Stimulated activated memory B cell treated with anti-CD40 and anti-IgM and Interleukin-4, amounts not matched to agents 10 μg/mL and 1 μg/mL and 100 μg/mL, for 72 hours (primary cell): ENCODE measurements around the gene DCDC2C.

Source experiments
- ATAC-seq: fragments of 150-1000 bp; cut with Tn5 transposase; 2 replicates; pipeline ENCODE4 v1.10.0; 2021
- H3K27ac Mint-ChIP-seq: one replicate; pipeline ENCODE4 v1.8.0; 2022; ENCODE audit warnings: mild to moderate bottlenecking, mixed read lengths
- H3K27me3 Mint-ChIP-seq: one replicate; pipeline ENCODE4 v1.8.0; 2022; ENCODE audit warnings: mixed read lengths
- H3K36me3 Mint-ChIP-seq: one replicate; pipeline ENCODE4 v1.8.0; 2022; ENCODE audit warnings: mixed read lengths
- H3K4me1 Mint-ChIP-seq: one replicate; pipeline ENCODE4 v1.8.0; 2022; ENCODE audit warnings: mixed read lengths
- H3K4me3 Mint-ChIP-seq: one replicate; pipeline ENCODE4 v1.8.0; 2022; ENCODE audit warnings: mild to moderate bottlenecking, moderate library complexity, mixed read lengths
- H3K9me3 Mint-ChIP-seq: one replicate; pipeline ENCODE4 v1.8.0; 2022; ENCODE audit warnings: mixed read lengths

The DCDC2C gene

DNA sequence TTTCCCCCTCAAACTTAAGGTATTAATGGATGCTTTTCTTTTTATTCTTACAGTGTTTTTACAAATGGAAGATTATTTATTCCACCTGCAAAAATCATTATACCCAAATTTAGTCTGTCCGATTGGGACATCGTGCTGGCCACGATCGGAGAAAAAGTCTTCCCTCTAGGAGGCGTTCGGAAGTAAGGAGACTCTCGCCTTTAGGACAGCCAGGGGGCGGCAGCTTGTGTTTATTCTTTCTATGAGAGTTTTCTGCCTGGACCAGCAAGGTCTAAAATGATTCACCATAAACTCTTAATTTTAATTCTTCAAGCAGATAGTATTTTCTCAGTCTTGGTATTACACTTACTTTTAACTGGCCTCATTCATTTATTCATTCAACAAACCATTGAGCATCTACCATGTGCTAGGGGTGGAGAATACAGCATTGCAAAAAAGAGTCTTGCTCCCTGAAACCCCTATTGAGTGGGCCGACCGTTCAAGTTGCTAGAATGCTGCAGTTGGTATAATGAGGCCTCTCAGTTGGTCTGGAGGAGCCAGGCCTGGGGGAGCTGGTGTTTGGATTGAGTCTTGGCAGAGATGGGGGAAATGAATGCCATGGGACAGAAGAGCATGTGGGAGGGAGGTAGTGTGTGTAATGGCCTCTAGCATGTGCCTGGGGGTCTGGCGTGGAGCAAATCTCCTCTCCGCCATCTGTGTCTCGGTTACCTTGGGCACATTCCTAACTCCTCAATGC, 38.7 kb downstream of the DCDC2C start:
- Mint-ChIP-seq H3K4me3 (no peak overlapping the region), H3K36me3 (no peaks in the 10 kb centered on the region), H3K4me1 (no peaks in the 10 kb centered on the region), H3K27me3 (no peaks in the 10 kb centered on the region), H3K9me3 (no peaks in the 10 kb centered on the region), H3K27ac (no peak overlapping the region)
- ATAC-seq, result no peak

GRCh38 chr2:3742743-3743508, 39.6 kb downstream of the DCDC2C start:
- Mint-ChIP-seq H3K9me3 (no peaks in the 10 kb centered on the region), H3K4me3 (no peak overlapping the region), H3K27ac (no peak overlapping the region), H3K27me3 (peaks cover 7% of the 10 kb centered on the region), H3K4me1 (no peaks in the 10 kb centered on the region), H3K36me3 (no peaks in the 10 kb centered on the region)
- no peak for ATAC-seq

- H3K27ac Mint-ChIP-seq, result no peak overlapping the region
Observed at GRCh38 chr2:3743951-3744555, 40.7 kb downstream of the DCDC2C start.

GRCh38 chr2:3745920-3746319, 42.5 kb downstream of the DCDC2C start:
- H3K4me3 Mint-ChIP-seq, result no peak overlapping the region
- H3K27ac Mint-ChIP-seq, result no peak overlapping the region
- no peaks in the 10 kb centered on the region for H3K4me1 Mint-ChIP-seq
- H3K9me3 Mint-ChIP-seq, result no peaks in the 10 kb centered on the region
- no peaks in the 10 kb centered on the region for H3K36me3 Mint-ChIP-seq
- ATAC-seq, result no peak
- peaks cover 25% of the 10 kb centered on the region for H3K27me3 Mint-ChIP-seq

More at GRCh38 chr2:3743951-3744555, 40.7 kb downstream of the DCDC2C start:
- no peak for ATAC-seq
- Mint-ChIP-seq H3K9me3 (no peaks in the 10 kb centered on the region), H3K27me3 (peaks cover 12% of the 10 kb centered on the region), H3K4me1 (no peaks in the 10 kb centered on the region), H3K4me3 (no peak overlapping the region), H3K36me3 (no peaks in the 10 kb centered on the region)

GRCh38 chr2:3747032-3747654, 43.8 kb downstream of the DCDC2C start:
- Mint-ChIP-seq H3K4me3 (no peak overlapping the region), H3K36me3 (no peaks in the 10 kb centered on the region)
- ATAC-seq, result peak; percentile 19

DNA sequence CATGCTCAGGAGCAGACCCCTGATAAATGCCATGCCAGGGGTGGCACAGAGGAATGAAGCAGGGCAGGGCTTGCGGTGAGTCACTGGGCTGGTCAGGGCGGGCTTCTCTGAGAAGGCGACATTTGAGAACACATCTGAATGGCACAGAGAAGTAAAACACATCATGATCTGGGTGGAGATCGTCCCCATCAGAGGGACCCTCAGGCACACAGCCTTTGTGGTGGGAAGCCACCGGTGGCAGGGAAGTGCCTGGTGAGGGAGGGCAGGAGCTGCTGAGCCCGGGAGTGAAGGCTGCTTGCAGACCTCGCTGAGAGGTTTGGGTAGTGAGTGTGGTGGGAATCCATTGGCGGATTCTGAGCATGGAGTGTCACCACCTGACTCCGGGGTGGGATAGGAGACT, 44.5 kb downstream of the DCDC2C start:
- Mint-ChIP-seq H3K36me3 (no peaks in the 10 kb centered on the region), H3K4me3 (no peak overlapping the region), H3K27me3 (peaks cover 28% of the 10 kb centered on the region), H3K4me1 (no peaks in the 10 kb centered on the region), H3K27ac (no peak overlapping the region), H3K9me3 (no peaks in the 10 kb centered on the region)
- peak; percentile 4 for ATAC-seq

More at GRCh38 chr2:3747032-3747654, 43.8 kb downstream of the DCDC2C start:
- Mint-ChIP-seq H3K4me1 (no peaks in the 10 kb centered on the region), H3K27me3 (peaks cover 28% of the 10 kb centered on the region), H3K27ac (no peak overlapping the region), H3K9me3 (no peaks in the 10 kb centered on the region)

DNA sequence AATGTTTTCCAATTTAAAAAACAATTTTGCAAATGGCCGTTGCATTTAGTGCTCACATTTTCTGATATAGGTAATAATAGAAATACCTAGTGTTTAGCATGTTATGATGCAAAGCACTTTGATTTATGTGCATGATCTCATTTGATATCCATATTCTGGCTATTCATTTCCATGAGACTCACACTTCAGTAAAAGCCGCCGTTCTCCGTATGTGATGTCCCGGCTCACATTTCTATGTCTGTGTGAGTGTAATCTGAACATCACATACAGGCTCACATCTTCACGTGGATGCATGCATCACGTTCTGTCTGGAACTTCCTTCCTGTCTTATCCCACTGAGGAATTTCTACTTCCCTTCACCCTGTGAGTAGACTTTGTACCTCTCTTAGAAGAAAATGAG, 45.8 kb downstream of the DCDC2C start:
- H3K9me3 Mint-ChIP-seq, result no peaks in the 10 kb centered on the region
- H3K27me3 Mint-ChIP-seq, result peaks cover 28% of the 10 kb centered on the region
- no peak overlapping the region for H3K4me3 Mint-ChIP-seq
- no peaks in the 10 kb centered on the region for H3K4me1 Mint-ChIP-seq
- no peak overlapping the region for H3K27ac Mint-ChIP-seq
- no peak for ATAC-seq
- no peaks in the 10 kb centered on the region for H3K36me3 Mint-ChIP-seq

DNA sequence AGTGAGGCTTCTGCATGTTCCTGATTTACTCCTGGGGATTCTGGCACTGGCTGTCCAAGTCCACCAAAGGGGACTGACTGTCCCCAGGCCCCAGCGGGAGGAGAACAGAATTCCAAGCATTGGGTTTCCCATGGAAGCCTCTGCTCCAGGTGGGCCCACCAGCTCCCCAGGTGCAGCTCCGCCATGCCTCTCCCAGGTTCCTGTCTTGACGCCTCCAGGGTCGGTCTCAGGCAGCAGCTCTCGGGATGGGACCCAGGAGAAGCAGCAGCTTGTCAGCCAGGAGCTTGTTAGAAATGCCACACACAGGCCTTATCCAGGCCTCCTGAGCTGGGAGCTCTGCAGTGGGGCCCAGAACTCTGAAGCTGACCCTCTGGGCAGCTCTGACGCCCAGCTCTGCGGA, 47.9 kb downstream of the DCDC2C start:
- Mint-ChIP-seq H3K4me1 (no peaks in the 10 kb centered on the region), H3K27ac (no peak overlapping the region), H3K9me3 (peaks cover 2% of the 10 kb centered on the region), H3K27me3 (peaks cover 28% of the 10 kb centered on the region), H3K4me3 (no peak overlapping the region), H3K36me3 (no peaks in the 10 kb centered on the region)
- ATAC-seq, result peak; percentile 20

- H3K36me3 Mint-ChIP-seq, result no peaks in the 10 kb centered on the region
- peaks cover 2% of the 10 kb centered on the region for H3K9me3 Mint-ChIP-seq
- H3K27me3 Mint-ChIP-seq, result peaks cover 28% of the 10 kb centered on the region
- H3K4me1 Mint-ChIP-seq, result no peaks in the 10 kb centered on the region
- no peak overlapping the region for H3K27ac Mint-ChIP-seq
- ATAC-seq, result no peak
- H3K4me3 Mint-ChIP-seq, result no peak overlapping the region
Observed at GRCh38 chr2:3751806-3752205, 48.4 kb downstream of the DCDC2C start.

GRCh38 chr2:3752376-3752775, 49.0 kb downstream of the DCDC2C start:
- Mint-ChIP-seq H3K4me3 (no peak overlapping the region), H3K27me3 (peaks cover 27% of the 10 kb centered on the region), H3K9me3 (peaks cover 2% of the 10 kb centered on the region), H3K36me3 (no peaks in the 10 kb centered on the region), H3K27ac (no peak overlapping the region), H3K4me1 (no peaks in the 10 kb centered on the region)
- no peak for ATAC-seq

- H3K4me3 Mint-ChIP-seq, result no peak overlapping the region
- H3K27me3 Mint-ChIP-seq, result peaks cover 25% of the 10 kb centered on the region
- ATAC-seq, result no peak
- H3K27ac Mint-ChIP-seq, result no peak overlapping the region
- H3K9me3 Mint-ChIP-seq, result peaks cover 2% of the 10 kb centered on the region
- H3K36me3 Mint-ChIP-seq, result no peaks in the 10 kb centered on the region
- no peaks in the 10 kb centered on the region for H3K4me1 Mint-ChIP-seq
Observed at GRCh38 chr2:3753561-3753960, 50.2 kb downstream of the DCDC2C start.

- Mint-ChIP-seq H3K9me3 (peaks cover 2% of the 10 kb centered on the region), H3K27me3 (peaks cover 29% of the 10 kb centered on the region), H3K27ac (no peak overlapping the region), H3K4me1 (no peaks in the 10 kb centered on the region), H3K36me3 (no peaks in the 10 kb centered on the region), H3K4me3 (no peak overlapping the region)
- ATAC-seq, result no peak
Observed at GRCh38 chr2:3754280-3754679, 50.9 kb downstream of the DCDC2C start.

DNA sequence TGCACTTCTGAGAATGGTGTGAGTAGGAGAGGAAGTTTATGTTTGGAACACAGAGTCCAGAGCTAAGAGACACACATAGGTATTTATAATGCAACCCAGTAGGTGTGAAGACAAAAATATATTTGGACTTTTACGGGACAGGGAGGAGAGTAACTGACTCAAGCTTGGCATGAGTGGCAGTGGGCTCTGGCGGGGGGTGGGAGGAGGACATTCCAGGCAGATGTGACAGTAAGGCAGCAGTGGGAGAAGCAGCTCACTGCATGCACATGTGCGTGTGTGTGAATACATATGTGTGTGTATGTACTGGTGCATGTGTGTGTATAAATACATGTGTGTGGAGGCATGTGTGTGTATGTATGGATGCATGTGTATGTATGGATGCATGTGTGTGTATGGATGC, 51.4 kb downstream of the DCDC2C start:
- Mint-ChIP-seq H3K27me3 (peaks cover 31% of the 10 kb centered on the region), H3K27ac (no peak overlapping the region), H3K4me1 (no peaks in the 10 kb centered on the region), H3K9me3 (peaks cover 2% of the 10 kb centered on the region), H3K4me3 (no peak overlapping the region), H3K36me3 (no peaks in the 10 kb centered on the region)
- ATAC-seq, result no peak

- H3K4me1 Mint-ChIP-seq, result no peaks in the 10 kb centered on the region
- H3K27me3 Mint-ChIP-seq, result peaks cover 26% of the 10 kb centered on the region
- no peaks in the 10 kb centered on the region for H3K36me3 Mint-ChIP-seq
- no peak for ATAC-seq
- no peak overlapping the region for H3K4me3 Mint-ChIP-seq
- peaks cover 2% of the 10 kb centered on the region for H3K9me3 Mint-ChIP-seq
- H3K27ac Mint-ChIP-seq, result no peak overlapping the region
Observed at GRCh38 chr2:3755277-3755676, 51.9 kb downstream of the DCDC2C start.

- Mint-ChIP-seq H3K36me3 (no peaks in the 10 kb centered on the region), H3K4me3 (no peak overlapping the region), H3K27ac (no peak overlapping the region), H3K9me3 (peaks cover 2% of the 10 kb centered on the region), H3K4me1 (no peaks in the 10 kb centered on the region), H3K27me3 (peaks cover 17% of the 10 kb centered on the region)
- no peak for ATAC-seq
Observed at GRCh38 chr2:3756306-3756705, 52.9 kb downstream of the DCDC2C start.
